IMR-90 (cell line): ENCODE data around the gene TICAM1. TPM values are rescaled to one million over a fixed set of nuclear protein-coding genes. Genes with fewer than 3 reads are reported as not detected.

ENCODE experiments used
- ATAC-seq: fragments of 200-7000 bp; cut with Tn5 transposase; 2 replicates; pipeline ENCODE4 v1.9.1; 2020; ENCODE audit warnings: low read depth, mild to moderate bottlenecking, moderate library complexity
- BruUV-seq: library from RNA; stranded (reverse); fragments of 400-500 nt; replicated peaks from 2 replicates; lab custom pipeline; 2021; lab: Mats Ljungman, UMichigan
- CTCF ChIA-PET: fragments of 300-600 bp; formaldehyde crosslinking; extraction: SDS; loops from one replicate; lab custom pipeline; 2021; ENCODE audit warnings: antibody characterized with exemption; lab: Yijun Ruan, JAX
- POLR2A ChIA-PET: fragments of 300-600 bp; sonication (Branson Sonifier 250); formaldehyde crosslinking; loops from one replicate; lab custom pipeline; 2022; ENCODE audit warnings: antibody characterized with exemption; ENCODE audit not compliant: unreplicated experiment; lab: Charles Lee
- DNase-seq: peaks from one replicate; pipeline ENCODE4 v3.0.0; 2013
- H2AFZ ChIP-seq: replicated peaks from 2 replicates; pipeline ENCODE3; 2013; ENCODE audit warnings: low read length, mild to moderate bottlenecking; ENCODE audit not compliant: poor library complexity
- H2AK5ac ChIP-seq: 2 replicates; pipeline ENCODE4 v1.6.1; 2013; ENCODE audit warnings: low read depth, low read length, inconsistent platforms
- H2AK9ac ChIP-seq: replicated peaks from 2 replicates; pipeline ENCODE3; 2013; ENCODE audit warnings: mild to moderate bottlenecking, low read depth, low read length, moderate library complexity; ENCODE audit not compliant: poor library complexity
- H2BK120ac ChIP-seq: 2 replicates; pipeline ENCODE4 v1.6.1; 2013; ENCODE audit warnings: low read depth, low read length, inconsistent platforms
- H2BK15ac ChIP-seq: 3 replicates; pipeline ENCODE4 v1.6.1; 2013; ENCODE audit warnings: low read depth, low read length, inconsistent platforms
- H2BK20ac ChIP-seq: 2 replicates; pipeline ENCODE4 v1.6.1; 2013; ENCODE audit warnings: low read depth, mild to moderate bottlenecking, inconsistent platforms, low read length, moderate library complexity
- H2BK5ac ChIP-seq: 2 replicates; pipeline ENCODE4 v1.6.1; 2013; ENCODE audit warnings: mild to moderate bottlenecking, low read depth, low read length, inconsistent platforms; ENCODE audit not compliant: poor library complexity, severe bottlenecking
- H3K14ac ChIP-seq: replicated peaks from 2 replicates; pipeline ENCODE4 v1.6.1; 2013; ENCODE audit warnings: low read depth, low read length, inconsistent platforms
- H3K18ac ChIP-seq: 2 replicates; pipeline ENCODE4 v1.6.1; 2013; ENCODE audit warnings: low read depth, low read length, control low read depth
- H3K23ac ChIP-seq: 2 replicates; pipeline ENCODE4 v1.6.1; 2013; ENCODE audit warnings: low read depth, low read length, inconsistent platforms
- H3K27ac ChIP-seq: 2 replicates; pipeline ENCODE4 v1.5.1; 2013; ENCODE audit warnings: mild to moderate bottlenecking, control low read depth, low read length; ENCODE audit not compliant: insufficient read depth
- H3K27me3 ChIP-seq: 2 replicates; pipeline ENCODE4 v1.6.1; 2013; ENCODE audit warnings: low read length; ENCODE audit not compliant: control insufficient read depth, insufficient read depth
- H3K36me3 ChIP-seq: 2 replicates; pipeline ENCODE4 v1.6.1; 2013; ENCODE audit warnings: low read length, mixed read lengths; ENCODE audit not compliant: control insufficient read depth, insufficient read depth
- H3K4ac ChIP-seq: 2 replicates; pipeline ENCODE4 v1.6.1; 2013; ENCODE audit warnings: low read depth, low read length, inconsistent platforms
- H3K4me1 ChIP-seq: 2 replicates; pipeline ENCODE4 v1.6.1; 2013; ENCODE audit warnings: low read length, mixed read lengths; ENCODE audit not compliant: control insufficient read depth, insufficient read depth
- H3K4me2 ChIP-seq: 2 replicates; pipeline ENCODE4 v1.6.1; 2013; ENCODE audit warnings: low read depth, mild to moderate bottlenecking, control low read depth, low read length, moderate library complexity
- H3K4me3 ChIP-seq: 2 replicates; pipeline ENCODE4 v1.5.1; 2013; ENCODE audit warnings: low read depth, mild to moderate bottlenecking, control low read depth, low read length, moderate library complexity; ENCODE audit not compliant: insufficient read depth
- H3K56ac ChIP-seq: 2 replicates; pipeline ENCODE4 v1.6.1; 2013; ENCODE audit warnings: low read length, inconsistent platforms; ENCODE audit not compliant: insufficient read depth; ENCODE audit errors: extremely low read depth
- H3K79me1 ChIP-seq, 2 experiments: 2 replicates each; pipeline ENCODE4 v1.6.1; 2013; ENCODE audit warnings: low read length in 2 of 2, inconsistent platforms in 1 of 2, low read depth in 1 of 2
- H3K9ac ChIP-seq: 2 replicates; pipeline ENCODE4 v1.6.1; 2013; ENCODE audit warnings: low read depth, low read length, control low read depth
- H3K9me1 ChIP-seq: 2 replicates; pipeline ENCODE4 v1.6.1; 2013; ENCODE audit warnings: low read length, inconsistent platforms; ENCODE audit not compliant: insufficient read depth
- H3K9me3 ChIP-seq: 2 replicates; pipeline ENCODE4 v1.6.1; 2013; ENCODE audit warnings: low read length; ENCODE audit not compliant: control insufficient read depth, insufficient read depth
- H4K20me1 ChIP-seq: 2 replicates; pipeline ENCODE4 v1.6.1; 2013; ENCODE audit warnings: low read length, inconsistent platforms; ENCODE audit not compliant: insufficient read depth
- H4K5ac ChIP-seq: 2 replicates; pipeline ENCODE4 v1.6.1; 2013; ENCODE audit warnings: mild to moderate bottlenecking, low read depth, low read length, control low read depth
- H4K8ac ChIP-seq, 2 experiments: 2 replicates each; pipeline ENCODE4 v1.6.1; 2013; ENCODE audit warnings: low read depth in 2 of 2, low read length in 2 of 2, control low read depth in 1 of 2, inconsistent platforms in 1 of 2
- H4K91ac ChIP-seq: 2 replicates; pipeline ENCODE4 v1.6.1; 2013; ENCODE audit warnings: low read depth, low read length, inconsistent platforms; ENCODE audit not compliant: insufficient read depth
- CEBPB ChIP-seq: IDR thresholded peaks from 2 replicates; pipeline ENCODE4 v1.6.1; 2012; ENCODE audit warnings: low read depth, low read length, improper control_type of control experiment
- CHD1 ChIP-seq: IDR thresholded peaks from 2 replicates; pipeline ENCODE4 v1.6.1; 2012; ENCODE audit warnings: low read depth, low read length, improper control_type of control experiment
- ELK1 ChIP-seq: fragments of 150-350 bp; IDR thresholded peaks from 2 replicates; pipeline ENCODE4 v1.6.1; 2016; ENCODE audit warnings: low read depth, mild to moderate bottlenecking, low read length, moderate library complexity, borderline replicate concordance
- FOS ChIP-seq: fragments of 150-350 bp; IDR thresholded peaks from 2 replicates; pipeline ENCODE4 v1.6.1; 2016; ENCODE audit warnings: low read depth, low read length
- MAFK ChIP-seq: IDR thresholded peaks from 2 replicates; pipeline ENCODE4 v1.6.1; 2012; ENCODE audit warnings: low read depth, low read length, improper control_type of control experiment
- MAZ ChIP-seq: IDR thresholded peaks from 2 replicates; pipeline ENCODE4 v1.6.1; 2012; ENCODE audit warnings: low read depth, mild to moderate bottlenecking, low read length, improper control_type of control experiment, moderate library complexity, borderline replicate concordance
- MXI1 ChIP-seq: IDR thresholded peaks from 2 replicates; pipeline ENCODE4 v1.6.1; 2012; ENCODE audit warnings: low read depth, mild to moderate bottlenecking, low read length, moderate library complexity, borderline replicate concordance
- NFE2L2 ChIP-seq: fragments of 150-350 bp; IDR thresholded peaks from 2 replicates; pipeline ENCODE4 v1.6.1; 2016; ENCODE audit warnings: low read depth, mild to moderate bottlenecking, low read length
- RAD21 ChIP-seq: IDR thresholded peaks from 2 replicates; pipeline ENCODE4 v1.6.1; 2012; ENCODE audit warnings: low read length, improper control_type of control experiment
- RCOR1 ChIP-seq: IDR thresholded peaks from 2 replicates; pipeline ENCODE4 v1.6.1; 2012; ENCODE audit warnings: mild to moderate bottlenecking, low read length, improper control_type of control experiment; ENCODE audit not compliant: insufficient replicate concordance
- RFX5 ChIP-seq: IDR thresholded peaks from 2 replicates; pipeline ENCODE4 v1.8.0; 2012; ENCODE audit warnings: low read depth, mild to moderate bottlenecking, low read length, moderate library complexity
- SMC3 ChIP-seq: fragments of 150-350 bp; IDR thresholded peaks from 2 replicates; pipeline ENCODE4 v1.6.1; 2016; ENCODE audit warnings: low read depth, mild to moderate bottlenecking, antibody characterized with exemption, low read length, moderate library complexity
- USF2 ChIP-seq: fragments of 150-350 bp; IDR thresholded peaks from 2 replicates; pipeline ENCODE4 v1.6.1; 2017; ENCODE audit warnings: mild to moderate bottlenecking, antibody characterized with exemption, low read length, low read depth
- WGBS, 2 experiments: methylation state at CpG; one replicate each; pipeline versions ENCODE4 v1.1.5 to v1.1.7; 2013; ENCODE audit warnings: missing lambda C conversion rate in 2 of 2; ENCODE audit not compliant: insufficient read length in 1 of 2; ENCODE audit errors: extremely low coverage in 2 of 2; 5-methylcytosine and 5-hydroxymethylcytosine counted together
- dilution Hi-C: fragments of 300-500 bp; cut with HindIII; formaldehyde crosslinking; loops from one replicate; pipeline ENCODE4 v1.14.3; 2018; ENCODE audit warnings: low sequenced_read_pairs; ENCODE audit not compliant: unreplicated experiment
- in situ Hi-C: fragments of 300-500 bp; cut with MboI; formaldehyde crosslinking; loops from 3 replicates; pipeline ENCODE4 v1.14.3; 2019; ENCODE audit warnings: low sequenced_read_pairs, inconsistent platforms, mixed read lengths
- intact Hi-C: fragments of 100-400 bp; cut with micrococcal nuclease; formaldehyde crosslinking; loops from 2 replicates; pipeline ENCODE4 v1.10.0; 2022
- polyA plus RNA-seq, 3 experiments: library from polyadenylated mRNA; depleted of rRNA; stranded (reverse); fragments of >200 nt; gene quantifications; 2 replicates each; pipeline ENCODE4 v1.2.3, GENCODE V29; 2012; ENCODE audit warnings: low replicate concordance in 1 of 3
- total RNA-seq: library from RNA; depleted of rRNA; stranded (reverse); fragments of >200 nt; gene quantifications from 2 replicates; pipeline ENCODE4 v1.2.3, GENCODE V29; 2012

TICAM1 gene
- total and polyA plus RNA-seq, 2 of the 4 experiments (the other 2 are of a cell fraction) = 0.90 to 9.2 TPM

GRCh38 chr19:4811328-4812131 is 20.0 kb downstream of the TICAM1 start:
- H3K9me3 ChIP-seq = no peaks in the 10 kb centered on the region
- intact Hi-C loops (loop anchor here (5.0 kb wide), 1 partner anchor 56 kb away; the partner anchor contains the start of gene PLIN3), in situ Hi-C loops (no loop called here), dilution Hi-C loops (no loop called here)
- H4K5ac ChIP-seq = no peak overlapping the region
- H3K9ac ChIP-seq = no peak overlapping the region
- peaks cover 5% of the 10 kb centered on the region for H3K36me3 ChIP-seq
- peak overlapping the region; percentile 99 for H2AK5ac ChIP-seq
- no peak overlapping the region for H3K23ac ChIP-seq
- CTCF ChIA-PET = interaction anchor here (3.6 kb wide), 1 partner anchor 101 kb away, joined by 30 read pairs; no protein-coding TSS in a partner anchor
- no peak overlapping the region for H3K4me2 ChIP-seq
- peak overlapping the region; percentile 90 for H2BK120ac ChIP-seq
- H2BK5ac ChIP-seq = peak overlapping the region; percentile 4
- peak overlapping the region; percentile 85 for H3K4ac ChIP-seq
- no peak overlapping the region for H3K56ac ChIP-seq
- peak overlapping the region; percentile 94 for H2AK9ac ChIP-seq
- ATAC-seq = peak; percentile 33
- peak overlapping the region; percentile 77; the same call in 1 of the 2 replicates for H3K14ac ChIP-seq
- peaks cover 3 to 17% of the 10 kb centered on the region in 2 experiments; a peak in 1 of 4 replicates for H3K79me1 ChIP-seq
- H2BK20ac ChIP-seq = peak overlapping the region; percentile 87
- peak overlapping the region; percentile 11 for H3K27ac ChIP-seq
- BruUV-seq = no TSS peak
- no peaks in the 10 kb centered on the region for H3K27me3 ChIP-seq
- DNase-seq = peak; percentile 45
- peak overlapping the region; percentile 75 for H4K91ac ChIP-seq
- peak overlapping the region in 1 of 2 experiments; percentile 68; a peak in 3 of 4 replicates for H4K8ac ChIP-seq
- peaks cover 4% of the 10 kb centered on the region; the same call in 1 of the 2 replicates for H4K20me1 ChIP-seq
- no peak overlapping the region for H3K4me3 ChIP-seq
- H3K4me1 ChIP-seq = peaks cover 2% of the 10 kb centered on the region; the same call in 1 of the 2 replicates
- POLR2A ChIA-PET = interaction anchor here (0.6 kb wide), 1 partner anchor 100 kb away, joined by 3 read pairs; no protein-coding TSS in a partner anchor
- 0 out of 2 replicates have a peak, but pooled peaks cover 3% of the 10 kb centered on the region for H3K9me1 ChIP-seq
- peak overlapping the region; percentile 85 for H2AFZ ChIP-seq
- 77% methylated on average over 5 of the region's 12 CpGs; no CpG with 5 or more reads in 1 of the 2 experiments for WGBS, 2 experiments
- H3K18ac ChIP-seq = no peak overlapping the region
- peak overlapping the region; percentile 97; the same call in 1 of the 3 replicates for H2BK15ac ChIP-seq
- TF ChIP-seq CEBPB (no peak), NFE2L2 (no peak), CHD1 (no peak), ELK1 (no peak), MAZ (no peak), USF2 (no peak), RCOR1 (peak; percentile 11), RFX5 (no peak), MXI1 (no peak), RAD21 (peak; percentile 53), FOS (no peak), MAFK (no peak), SMC3 (peak; percentile 67)
